Spleen (tissue), 11 donors: ENCODE measurements around the gene DUSP2. TPM values are rescaled to one million over a fixed set of nuclear protein-coding genes. Genes with fewer than 3 reads are reported as not detected.

Source experiments
- DNase-seq: peaks from one replicate; pipeline ENCODE4 v3.0.0-alpha.2; 2020
- H3K27ac ChIP-seq, 8 donors: fragments of 200-600 bp; sonication (generic) in 7 of 8; 1 replicate in 4 of 8; 2 replicates in 4 of 8; pipeline versions ENCODE4 v1.5.0 to v1.8.0; 2016 to 2021; ENCODE audit warnings: inconsistent platforms in 4 of 8, mild to moderate bottlenecking in 4 of 8, moderate library complexity in 1 of 8
- H3K27me3 ChIP-seq, 7 donors: fragments of 200-600 bp; sonication (generic) in 6 of 7; replicated peaks in 1 of 7; 1 replicate in 4 of 7; 2 replicates in 3 of 7; pipeline versions ENCODE4 v1.5.0 to v1.8.0; 2016 to 2021; ENCODE audit warnings: inconsistent platforms in 3 of 7, mild to moderate bottlenecking in 1 of 7
- H3K36me3 ChIP-seq, 6 donors: fragments of 200-600 bp; sonication (generic) in 5 of 6; 1 replicate in 4 of 6; 2 replicates in 2 of 6; pipeline versions ENCODE4 v1.5.0 to v1.8.0; 2016 to 2021; ENCODE audit warnings: inconsistent platforms in 2 of 6
- H3K4me1 ChIP-seq, 6 donors: fragments of 200-600 bp; sonication (generic) in 5 of 6; 1 replicate in 3 of 6; 2 replicates in 3 of 6; pipeline versions ENCODE4 v1.5.0 to v1.8.0; 2016 to 2021; ENCODE audit warnings: inconsistent platforms in 3 of 6
- H3K4me3 ChIP-seq, 8 donors: fragments of 200-600 bp; sonication (generic) in 7 of 8; 1 replicate in 4 of 8; 2 replicates in 4 of 8; pipeline versions ENCODE4 v1.5.0 to v1.8.0; 2016 to 2021; ENCODE audit warnings: inconsistent platforms in 4 of 8, mild to moderate bottlenecking in 4 of 8, moderate library complexity in 2 of 8
- H3K9me3 ChIP-seq, 8 donors: fragments of 200-600 bp; sonication (generic) in 7 of 8; 1 replicate in 4 of 8; 2 replicates in 4 of 8; pipeline versions ENCODE4 v1.5.0 to v1.8.0; 2016 to 2021; ENCODE audit warnings: inconsistent platforms in 4 of 8
- POLR2A ChIP-seq, 3 donors: fragments of 450-650 bp; IDR thresholded peaks; one replicate each; pipeline ENCODE4 v1.5.1; 2017; ENCODE audit warnings: antibody characterized with exemption in 3 of 3, mild to moderate bottlenecking in 1 of 3
- POLR2AphosphoS5 ChIP-seq, 3 donors: sonication (generic); formaldehyde crosslinking; IDR thresholded peaks; one replicate each; pipeline ENCODE4 v1.5.1; 2017; ENCODE audit warnings: antibody characterized with exemption in 3 of 3
- WGBS, 5 donors: extraction: QIAGEN DNeasy Blood & Tissue Kit in 3 of 5; methylation state at CpG; one replicate each; pipeline versions ENCODE4 v1.1.5 to v1.1.7; 2013 to 2018; 5-methylcytosine and 5-hydroxymethylcytosine counted together
- intact Hi-C: fragments of 100-400 bp; cut with DNase I; formaldehyde crosslinking; loops from one replicate; pipeline ENCODE4 v1.15.0; 2023; ENCODE audit warnings: low total_unique reads
- polyA plus RNA-seq, 3 donors: library from polyadenylated mRNA; stranded (reverse); fragments of 200-250 nt; gene quantifications; one replicate each; pipeline ENCODE4 v1.2.1, GENCODE V29; 2013
- total RNA-seq, 7 donors: library from RNA; depleted of rRNA in 3 of 7; stranded (reverse); fragments of >200 nt in 3 of 7; fragmentation: NEBNext Ultra II Directional in 4 of 7; extraction: Animal tissue kit (Norgen Biotek cat#: 25700) in 4 of 7; gene quantifications; one replicate each; pipeline versions ENCODE4 v1.1.0 to v1.2.1, GENCODE V29; 2016 to 2021
- TF ChIP-seq, protein P1 (sequence below), 11 experiments: fragments of 200-600 bp in 7 of 11; fragments of 450-650 bp in 4 of 11; sonication (generic) in 4 of 11; IDR thresholded peaks in 8 of 11; conservative IDR thresholded peaks in 3 of 11; 1 replicate in 7 of 11; 2 replicates in 4 of 11; pipeline versions ENCODE4 v1.4.0 to v1.8.0; 2016 to 2021; ENCODE audit warnings: antibody characterized with exemption in 11 of 11, inconsistent platforms in 4 of 11, mild to moderate bottlenecking in 1 of 11
- donor health status: healthy with polysubstance abuse.
- donor health status: DM: no; HTN: no; CAD: no; lungs with moderate emphysema.
- donor health status: DM: no; HTN: no; CAD: no.
- donor health status: Bipolar disorder and iron deficiency.
- donor health status: healthy.
- donor health status: DM: no; HTN: no; CAD: no.
- donor health status: DM: yes; HTN: yes; CAD: no.

Gene DUSP2
- total and polyA plus RNA-seq, 10 donors: 24.2 to 88.0 (median 46.3) TPM

DNA sequence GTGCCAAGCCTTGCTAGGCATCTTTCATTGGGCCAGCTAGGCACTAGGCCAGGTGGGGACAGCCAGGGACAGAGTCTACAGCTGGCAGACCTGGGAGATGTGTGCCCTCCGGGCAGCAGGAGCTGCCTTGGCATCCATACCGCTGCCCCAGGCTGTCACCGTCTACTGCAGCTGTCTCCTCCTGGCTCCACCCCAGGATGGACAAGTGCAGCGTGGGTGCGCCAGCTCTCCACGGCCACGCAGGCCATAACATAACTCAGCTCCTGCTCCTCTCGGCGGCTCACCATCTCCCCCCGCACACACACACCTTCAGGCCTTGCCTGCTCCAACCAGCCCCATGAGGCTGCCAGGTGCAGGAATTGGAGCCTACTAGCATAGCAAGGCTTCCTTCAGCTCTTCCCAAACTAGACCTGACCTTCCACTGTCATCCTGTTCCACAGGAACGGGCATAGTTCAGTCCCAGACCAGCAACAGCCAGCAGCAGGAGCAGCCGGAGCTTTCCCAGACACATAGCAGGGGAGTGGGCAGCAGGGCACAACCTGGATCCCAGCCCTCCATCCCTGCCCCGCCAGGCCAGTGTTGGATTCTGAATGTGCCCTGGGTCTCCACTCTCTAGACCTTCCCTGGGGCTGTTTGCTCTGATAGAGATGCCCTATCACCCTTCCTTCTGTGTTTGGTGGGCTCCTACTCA lies 26.4 kb downstream of the DUSP2 start:
- Histone ChIP-seq H3K4me1 (peaks cover 3 to 48% (median 25%) of the 10 kb centered on the region in 6 donors), H3K4me3 (no peak overlapping the region), H3K27me3 (peaks cover 0 to 73% (median 22%) of the 10 kb centered on the region in 7 donors), H3K27ac (no peak overlapping the region), H3K9me3 (no peaks in the 10 kb centered on the region), H3K36me3 (no peaks in the 10 kb centered on the region)
- no peak for TF ChIP-seq POLR2AphosphoS5 (IDR thresholded peaks at IDR 0.05)
- TF ChIP-seq, protein P1, sequence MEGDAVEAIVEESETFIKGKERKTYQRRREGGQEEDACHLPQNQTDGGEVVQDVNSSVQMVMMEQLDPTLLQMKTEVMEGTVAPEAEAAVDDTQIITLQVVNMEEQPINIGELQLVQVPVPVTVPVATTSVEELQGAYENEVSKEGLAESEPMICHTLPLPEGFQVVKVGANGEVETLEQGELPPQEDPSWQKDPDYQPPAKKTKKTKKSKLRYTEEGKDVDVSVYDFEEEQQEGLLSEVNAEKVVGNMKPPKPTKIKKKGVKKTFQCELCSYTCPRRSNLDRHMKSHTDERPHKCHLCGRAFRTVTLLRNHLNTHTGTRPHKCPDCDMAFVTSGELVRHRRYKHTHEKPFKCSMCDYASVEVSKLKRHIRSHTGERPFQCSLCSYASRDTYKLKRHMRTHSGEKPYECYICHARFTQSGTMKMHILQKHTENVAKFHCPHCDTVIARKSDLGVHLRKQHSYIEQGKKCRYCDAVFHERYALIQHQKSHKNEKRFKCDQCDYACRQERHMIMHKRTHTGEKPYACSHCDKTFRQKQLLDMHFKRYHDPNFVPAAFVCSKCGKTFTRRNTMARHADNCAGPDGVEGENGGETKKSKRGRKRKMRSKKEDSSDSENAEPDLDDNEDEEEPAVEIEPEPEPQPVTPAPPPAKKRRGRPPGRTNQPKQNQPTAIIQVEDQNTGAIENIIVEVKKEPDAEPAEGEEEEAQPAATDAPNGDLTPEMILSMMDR (IDR thresholded peaks at IDR 0.05 in 8 of 11, conservative IDR thresholded peaks at IDR 0.05 in 3 of 11): no peak
- no peak for TF ChIP-seq POLR2A (IDR thresholded peaks at IDR 0.05)
- DNase-seq: peak; percentile 58
- intact Hi-C loops: no loop called here
- WGBS, 5 donors: 91 to 97% (median 92%) methylated on average over 10 to 13 of the region's 13 CpGs

DNA sequence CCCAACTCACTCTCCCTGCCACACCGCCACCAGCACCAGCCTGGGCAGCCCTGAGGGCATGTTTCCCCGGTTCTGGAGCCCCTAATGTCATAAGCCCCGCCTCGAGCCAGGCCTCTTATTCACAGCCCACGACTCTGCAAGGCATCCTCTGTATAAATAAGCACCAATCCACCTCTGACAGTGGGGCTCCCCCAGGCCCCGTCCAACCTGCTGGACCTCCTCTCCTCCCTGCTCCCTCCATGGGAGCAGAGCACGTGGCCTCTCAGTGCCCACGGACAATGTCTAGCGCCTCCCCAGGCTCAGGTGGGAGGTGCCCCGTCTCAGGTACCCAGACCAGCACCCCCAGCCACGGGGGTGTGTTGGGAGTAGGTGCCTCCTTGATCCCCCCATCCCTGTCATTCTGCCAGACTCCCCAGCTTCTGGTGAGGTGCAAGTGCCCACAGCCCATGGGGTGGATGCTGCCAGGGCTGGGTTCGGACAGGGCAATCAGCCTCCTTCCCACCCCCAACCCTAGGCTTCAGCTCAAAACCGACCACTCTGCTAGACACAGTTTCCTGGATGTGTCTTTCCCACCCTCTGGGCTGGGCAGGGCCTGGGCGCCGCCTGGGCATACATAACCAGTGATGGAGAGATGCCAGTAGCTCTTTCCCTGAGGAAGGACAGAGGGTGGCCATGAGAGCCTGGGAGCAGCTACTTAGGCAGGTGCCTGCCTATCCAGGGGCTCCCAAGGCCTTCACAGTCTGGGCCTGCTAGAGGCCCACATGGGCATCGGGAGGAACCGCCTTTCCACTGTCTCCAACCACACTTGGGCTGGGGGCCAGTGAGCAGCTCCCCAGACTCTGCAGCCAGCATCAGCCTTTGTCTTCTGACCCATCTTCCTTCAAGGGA lies 27.3 kb downstream of the DUSP2 start:
- H3K4me3 ChIP-seq: peak overlapping the region in 1 of 8 donors; percentile 78
- no peaks in the 10 kb centered on the region for H3K36me3 ChIP-seq
- intact Hi-C loops: no loop called here
- H3K27me3 ChIP-seq: peaks cover 0 to 73% (median 22%) of the 10 kb centered on the region in 7 donors
- H3K27ac ChIP-seq: no peak overlapping the region
- no peaks in the 10 kb centered on the region for H3K9me3 ChIP-seq
- no peak for TF ChIP-seq POLR2A (IDR thresholded peaks at IDR 0.05)
- DNase-seq: peak; percentile 73
- H3K4me1 ChIP-seq: peaks cover 3 to 51% (median 25%) of the 10 kb centered on the region in 6 donors
- 48 to 59% (median 57%) methylated on average over 13 to 17 of the region's 17 CpGs for whole genome bisulfite sequencing, 5 donors

DNA sequence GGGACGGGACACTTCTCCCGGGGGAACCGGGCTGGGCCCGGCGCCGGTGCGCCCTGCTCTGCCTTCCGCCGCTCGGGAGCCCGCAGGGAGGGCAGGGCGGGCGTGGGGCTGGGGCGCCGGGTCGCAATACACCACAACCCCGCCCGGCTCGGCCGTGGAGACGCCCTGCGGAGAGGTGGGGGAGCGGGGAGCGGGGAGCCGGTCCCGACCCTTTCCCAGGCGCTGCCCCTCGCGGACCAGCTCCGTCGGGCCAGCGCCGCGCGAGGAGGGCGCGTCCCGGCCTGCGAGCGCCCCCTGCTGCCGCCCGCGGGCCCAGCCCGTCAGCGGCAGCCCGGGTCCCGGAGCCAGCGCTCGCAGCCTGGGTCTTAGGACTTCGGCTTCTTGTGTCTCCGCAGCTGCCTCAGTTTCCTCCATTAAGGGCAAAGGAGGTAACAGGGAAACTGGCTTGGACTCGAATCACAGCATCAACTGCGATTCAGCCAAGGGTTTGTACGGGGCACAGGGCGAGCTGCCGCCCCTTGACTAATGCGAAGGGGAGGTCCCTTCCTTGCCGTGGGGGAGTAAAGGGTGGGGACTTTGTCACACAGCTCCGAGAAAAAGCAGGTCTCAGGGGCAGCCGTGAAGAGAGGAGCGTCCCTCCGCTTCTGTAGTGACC lies 28.2 kb downstream of the DUSP2 start:
- intact Hi-C loops: no loop called here

DNA sequence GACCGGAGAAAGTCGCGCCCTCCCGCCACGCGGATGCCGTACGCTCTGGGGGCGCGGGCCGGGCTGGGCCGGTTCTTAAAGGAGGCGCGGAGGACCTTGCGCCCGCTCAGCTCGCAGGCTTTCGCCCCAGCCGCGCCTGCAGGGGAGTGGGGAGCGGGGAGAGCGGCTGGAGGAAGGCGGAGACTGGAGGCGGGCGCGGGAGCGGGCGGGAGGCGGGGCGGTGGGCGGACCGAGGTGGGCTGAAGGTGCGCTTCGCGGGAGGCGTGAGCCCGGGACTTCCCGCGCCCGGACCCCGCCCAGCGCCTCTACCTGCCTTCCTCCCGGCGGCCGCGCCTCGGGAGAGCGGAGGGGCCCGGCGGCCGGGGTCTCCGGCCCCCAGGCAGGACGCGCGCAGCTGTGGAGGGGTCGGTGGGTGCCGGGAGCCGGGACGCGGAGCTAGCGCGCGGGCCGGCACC lies 28.8 kb downstream of the DUSP2 start, which contains the start of gene ADRA2B:
Gene ADRA2B (minus strand): TSS at position 148 of the 455 bp plus-strand sequence. CDS start 422 bp downstream, outside the sequence.
- intact Hi-C loops: no loop called here
- TF ChIP-seq POLR2A (IDR thresholded peaks at IDR 0.05) (no peak), POLR2AphosphoS5 (IDR thresholded peaks at IDR 0.05) (peak in 2 of 3 donors; percentile 71 to 73)
- Histone ChIP-seq H3K27me3 (peaks cover 0 to 66% (median 22%) of the 10 kb centered on the region in 7 donors), H3K4me1 (peaks cover 3 to 51% (median 25%) of the 10 kb centered on the region in 6 donors), H3K4me3 (peak within 1 kb of the TSS; percentile 57 to 83 (median 76)), H3K9me3 (no peaks in the 10 kb centered on the region), H3K27ac (peak within 1 kb of the TSS in 7 of 8 donors; percentile 38 to 80 (median 72)), H3K36me3 (no peaks in the 10 kb centered on the region)
- WGBS, 5 donors: 0 to 1% (median 0%) methylated on average over 9 to 64 of the region's 64 CpGs; no CpG with 5 or more reads in 2 of the 5 donors
- peak; percentile 89 for DNase-seq

More for the DNA sequence above, 28.2 kb downstream of the DUSP2 start:
- H3K36me3 ChIP-seq: no peaks in the 10 kb centered on the region
- TF ChIP-seq POLR2A (IDR thresholded peaks at IDR 0.05): no peak
- TF ChIP-seq POLR2AphosphoS5 (IDR thresholded peaks at IDR 0.05): no peak
- TF ChIP-seq, protein P1 (IDR thresholded peaks at IDR 0.05 in 8 of 11, conservative IDR thresholded peaks at IDR 0.05 in 3 of 11): peak in 10 of 11 experiments; percentile 13 to 98 (median 92)
- peaks cover 0 to 71% (median 22%) of the 10 kb centered on the region in 7 donors for H3K27me3 ChIP-seq
- 1 to 7% (median 2%) methylated on average over 13 to 62 of the region's 62 CpGs for WGBS, 5 donors
- H3K9me3 ChIP-seq: no peaks in the 10 kb centered on the region
- peak overlapping the region in 7 of 8 donors; percentile 38 to 80 (median 72) for H3K27ac ChIP-seq
- peak overlapping the region; percentile 57 to 83 (median 76) for H3K4me3 ChIP-seq
- peak; percentile 90 for DNase-seq
- peaks cover 3 to 51% (median 25%) of the 10 kb centered on the region in 6 donors for H3K4me1 ChIP-seq
